GM23338 (cell line): ENCODE data around the gene AUH.

Experiments
- CREB1 ChIP-seq: fragments of 250-450 bp; sonication (Bioruptor Pico); IDR thresholded peaks from 2 replicates; pipeline ENCODE4 v1.5.0; 2020; ENCODE audit warnings: low read depth, mild to moderate bottlenecking, moderate library complexity
- EZH2 ChIP-seq: fragments of 200-600 bp; sonication (generic); IDR thresholded peaks from one replicate; pipeline ENCODE4 v1.8.0; 2017; ENCODE audit warnings: antibody characterized with exemption, mild to moderate bottlenecking, low read depth; ENCODE audit not compliant: unreplicated experiment
- EZH2phosphoT487 ChIP-seq: fragments of 200-600 bp; sonication (generic); IDR thresholded peaks from one replicate; pipeline ENCODE4 v1.8.1; 2018; ENCODE audit warnings: antibody characterized with exemption; ENCODE audit not compliant: unreplicated experiment
- JUNB ChIP-seq: IDR thresholded peaks from one replicate; pipeline ENCODE4 v1.6.1; 2016; ENCODE audit warnings: antibody characterized with exemption; ENCODE audit not compliant: unreplicated experiment
- POLR2AphosphoS5 ChIP-seq: IDR thresholded peaks from 2 replicates; pipeline ENCODE4 v1.6.1; 2016; ENCODE audit warnings: antibody characterized with exemption, low read depth
- STAT1 ChIP-seq: IDR thresholded peaks from one replicate; pipeline ENCODE4 v1.6.1; 2016; ENCODE audit warnings: antibody characterized with exemption; ENCODE audit not compliant: unreplicated experiment
- ZNF114 ChIP-seq: fragments of 250-450 bp; sonication (Bioruptor Pico); IDR thresholded peaks from 2 replicates; pipeline ENCODE4 v1.5.0; 2020; ENCODE audit warnings: mild to moderate bottlenecking, moderate library complexity
- TF ChIP-seq, protein P1 (sequence below), 2 experiments: fragments of 200-600 bp in 1 of 2; sonication (generic) in 1 of 2; conservative IDR thresholded peaks; 2 replicates each; pipeline versions ENCODE4 v1.5.1 to v1.6.1; 2016 to 2017; ENCODE audit warnings: antibody characterized with exemption in 2 of 2, low read depth in 2 of 2, mild to moderate bottlenecking in 2 of 2, moderate library complexity in 1 of 2
- TF ChIP-seq, protein P2 (sequence below): IDR thresholded peaks from one replicate; pipeline ENCODE4 v1.6.1; 2018; ENCODE audit warnings: antibody characterized with exemption; ENCODE audit not compliant: unreplicated experiment
- TF ChIP-seq, protein P3 (sequence below): fragments of 250-450 bp; sonication (Bioruptor Pico); IDR thresholded peaks from 2 replicates; pipeline ENCODE4 v1.5.0; 2020; ENCODE audit warnings: mild to moderate bottlenecking, moderate library complexity

DNA sequence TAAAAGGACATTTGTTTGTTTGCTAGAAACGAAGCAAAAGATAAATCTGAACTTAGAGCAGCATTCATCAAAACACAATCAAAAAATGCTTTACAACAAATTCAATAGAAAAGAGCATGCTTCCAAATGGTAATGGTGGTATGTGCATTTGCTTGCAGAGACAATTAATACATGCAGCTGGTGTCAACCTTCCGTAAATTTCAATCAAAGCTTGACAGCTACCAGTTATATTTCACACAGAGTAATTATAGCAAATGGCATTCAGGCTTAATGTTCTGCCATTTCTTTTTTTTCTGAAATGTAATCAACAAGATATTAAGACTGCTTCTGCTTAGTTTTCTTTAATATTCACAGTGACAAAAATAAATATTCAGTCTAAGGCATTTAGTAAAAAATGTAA, 90.6 kb downstream of the AUH start:
- TF ChIP-seq, protein P1, sequence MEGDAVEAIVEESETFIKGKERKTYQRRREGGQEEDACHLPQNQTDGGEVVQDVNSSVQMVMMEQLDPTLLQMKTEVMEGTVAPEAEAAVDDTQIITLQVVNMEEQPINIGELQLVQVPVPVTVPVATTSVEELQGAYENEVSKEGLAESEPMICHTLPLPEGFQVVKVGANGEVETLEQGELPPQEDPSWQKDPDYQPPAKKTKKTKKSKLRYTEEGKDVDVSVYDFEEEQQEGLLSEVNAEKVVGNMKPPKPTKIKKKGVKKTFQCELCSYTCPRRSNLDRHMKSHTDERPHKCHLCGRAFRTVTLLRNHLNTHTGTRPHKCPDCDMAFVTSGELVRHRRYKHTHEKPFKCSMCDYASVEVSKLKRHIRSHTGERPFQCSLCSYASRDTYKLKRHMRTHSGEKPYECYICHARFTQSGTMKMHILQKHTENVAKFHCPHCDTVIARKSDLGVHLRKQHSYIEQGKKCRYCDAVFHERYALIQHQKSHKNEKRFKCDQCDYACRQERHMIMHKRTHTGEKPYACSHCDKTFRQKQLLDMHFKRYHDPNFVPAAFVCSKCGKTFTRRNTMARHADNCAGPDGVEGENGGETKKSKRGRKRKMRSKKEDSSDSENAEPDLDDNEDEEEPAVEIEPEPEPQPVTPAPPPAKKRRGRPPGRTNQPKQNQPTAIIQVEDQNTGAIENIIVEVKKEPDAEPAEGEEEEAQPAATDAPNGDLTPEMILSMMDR (conservative IDR thresholded peaks at IDR 0.05; ENCODE audit: low read depth in 2 of 2), result no peak
- TF ChIP-seq, protein P2, sequence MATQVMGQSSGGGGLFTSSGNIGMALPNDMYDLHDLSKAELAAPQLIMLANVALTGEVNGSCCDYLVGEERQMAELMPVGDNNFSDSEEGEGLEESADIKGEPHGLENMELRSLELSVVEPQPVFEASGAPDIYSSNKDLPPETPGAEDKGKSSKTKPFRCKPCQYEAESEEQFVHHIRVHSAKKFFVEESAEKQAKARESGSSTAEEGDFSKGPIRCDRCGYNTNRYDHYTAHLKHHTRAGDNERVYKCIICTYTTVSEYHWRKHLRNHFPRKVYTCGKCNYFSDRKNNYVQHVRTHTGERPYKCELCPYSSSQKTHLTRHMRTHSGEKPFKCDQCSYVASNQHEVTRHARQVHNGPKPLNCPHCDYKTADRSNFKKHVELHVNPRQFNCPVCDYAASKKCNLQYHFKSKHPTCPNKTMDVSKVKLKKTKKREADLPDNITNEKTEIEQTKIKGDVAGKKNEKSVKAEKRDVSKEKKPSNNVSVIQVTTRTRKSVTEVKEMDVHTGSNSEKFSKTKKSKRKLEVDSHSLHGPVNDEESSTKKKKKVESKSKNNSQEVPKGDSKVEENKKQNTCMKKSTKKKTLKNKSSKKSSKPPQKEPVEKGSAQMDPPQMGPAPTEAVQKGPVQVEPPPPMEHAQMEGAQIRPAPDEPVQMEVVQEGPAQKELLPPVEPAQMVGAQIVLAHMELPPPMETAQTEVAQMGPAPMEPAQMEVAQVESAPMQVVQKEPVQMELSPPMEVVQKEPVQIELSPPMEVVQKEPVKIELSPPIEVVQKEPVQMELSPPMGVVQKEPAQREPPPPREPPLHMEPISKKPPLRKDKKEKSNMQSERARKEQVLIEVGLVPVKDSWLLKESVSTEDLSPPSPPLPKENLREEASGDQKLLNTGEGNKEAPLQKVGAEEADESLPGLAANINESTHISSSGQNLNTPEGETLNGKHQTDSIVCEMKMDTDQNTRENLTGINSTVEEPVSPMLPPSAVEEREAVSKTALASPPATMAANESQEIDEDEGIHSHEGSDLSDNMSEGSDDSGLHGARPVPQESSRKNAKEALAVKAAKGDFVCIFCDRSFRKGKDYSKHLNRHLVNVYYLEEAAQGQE, result no peak
- TF ChIP-seq EZH2, result no peak
- no peak for TF ChIP-seq POLR2AphosphoS5
- TF ChIP-seq EZH2phosphoT487, result no peak
- no peak for TF ChIP-seq CREB1 (CRISPR knock-in tag)
- TF ChIP-seq JUNB, result no peak
- TF ChIP-seq STAT1, result no peak
- TF ChIP-seq, protein P3, sequence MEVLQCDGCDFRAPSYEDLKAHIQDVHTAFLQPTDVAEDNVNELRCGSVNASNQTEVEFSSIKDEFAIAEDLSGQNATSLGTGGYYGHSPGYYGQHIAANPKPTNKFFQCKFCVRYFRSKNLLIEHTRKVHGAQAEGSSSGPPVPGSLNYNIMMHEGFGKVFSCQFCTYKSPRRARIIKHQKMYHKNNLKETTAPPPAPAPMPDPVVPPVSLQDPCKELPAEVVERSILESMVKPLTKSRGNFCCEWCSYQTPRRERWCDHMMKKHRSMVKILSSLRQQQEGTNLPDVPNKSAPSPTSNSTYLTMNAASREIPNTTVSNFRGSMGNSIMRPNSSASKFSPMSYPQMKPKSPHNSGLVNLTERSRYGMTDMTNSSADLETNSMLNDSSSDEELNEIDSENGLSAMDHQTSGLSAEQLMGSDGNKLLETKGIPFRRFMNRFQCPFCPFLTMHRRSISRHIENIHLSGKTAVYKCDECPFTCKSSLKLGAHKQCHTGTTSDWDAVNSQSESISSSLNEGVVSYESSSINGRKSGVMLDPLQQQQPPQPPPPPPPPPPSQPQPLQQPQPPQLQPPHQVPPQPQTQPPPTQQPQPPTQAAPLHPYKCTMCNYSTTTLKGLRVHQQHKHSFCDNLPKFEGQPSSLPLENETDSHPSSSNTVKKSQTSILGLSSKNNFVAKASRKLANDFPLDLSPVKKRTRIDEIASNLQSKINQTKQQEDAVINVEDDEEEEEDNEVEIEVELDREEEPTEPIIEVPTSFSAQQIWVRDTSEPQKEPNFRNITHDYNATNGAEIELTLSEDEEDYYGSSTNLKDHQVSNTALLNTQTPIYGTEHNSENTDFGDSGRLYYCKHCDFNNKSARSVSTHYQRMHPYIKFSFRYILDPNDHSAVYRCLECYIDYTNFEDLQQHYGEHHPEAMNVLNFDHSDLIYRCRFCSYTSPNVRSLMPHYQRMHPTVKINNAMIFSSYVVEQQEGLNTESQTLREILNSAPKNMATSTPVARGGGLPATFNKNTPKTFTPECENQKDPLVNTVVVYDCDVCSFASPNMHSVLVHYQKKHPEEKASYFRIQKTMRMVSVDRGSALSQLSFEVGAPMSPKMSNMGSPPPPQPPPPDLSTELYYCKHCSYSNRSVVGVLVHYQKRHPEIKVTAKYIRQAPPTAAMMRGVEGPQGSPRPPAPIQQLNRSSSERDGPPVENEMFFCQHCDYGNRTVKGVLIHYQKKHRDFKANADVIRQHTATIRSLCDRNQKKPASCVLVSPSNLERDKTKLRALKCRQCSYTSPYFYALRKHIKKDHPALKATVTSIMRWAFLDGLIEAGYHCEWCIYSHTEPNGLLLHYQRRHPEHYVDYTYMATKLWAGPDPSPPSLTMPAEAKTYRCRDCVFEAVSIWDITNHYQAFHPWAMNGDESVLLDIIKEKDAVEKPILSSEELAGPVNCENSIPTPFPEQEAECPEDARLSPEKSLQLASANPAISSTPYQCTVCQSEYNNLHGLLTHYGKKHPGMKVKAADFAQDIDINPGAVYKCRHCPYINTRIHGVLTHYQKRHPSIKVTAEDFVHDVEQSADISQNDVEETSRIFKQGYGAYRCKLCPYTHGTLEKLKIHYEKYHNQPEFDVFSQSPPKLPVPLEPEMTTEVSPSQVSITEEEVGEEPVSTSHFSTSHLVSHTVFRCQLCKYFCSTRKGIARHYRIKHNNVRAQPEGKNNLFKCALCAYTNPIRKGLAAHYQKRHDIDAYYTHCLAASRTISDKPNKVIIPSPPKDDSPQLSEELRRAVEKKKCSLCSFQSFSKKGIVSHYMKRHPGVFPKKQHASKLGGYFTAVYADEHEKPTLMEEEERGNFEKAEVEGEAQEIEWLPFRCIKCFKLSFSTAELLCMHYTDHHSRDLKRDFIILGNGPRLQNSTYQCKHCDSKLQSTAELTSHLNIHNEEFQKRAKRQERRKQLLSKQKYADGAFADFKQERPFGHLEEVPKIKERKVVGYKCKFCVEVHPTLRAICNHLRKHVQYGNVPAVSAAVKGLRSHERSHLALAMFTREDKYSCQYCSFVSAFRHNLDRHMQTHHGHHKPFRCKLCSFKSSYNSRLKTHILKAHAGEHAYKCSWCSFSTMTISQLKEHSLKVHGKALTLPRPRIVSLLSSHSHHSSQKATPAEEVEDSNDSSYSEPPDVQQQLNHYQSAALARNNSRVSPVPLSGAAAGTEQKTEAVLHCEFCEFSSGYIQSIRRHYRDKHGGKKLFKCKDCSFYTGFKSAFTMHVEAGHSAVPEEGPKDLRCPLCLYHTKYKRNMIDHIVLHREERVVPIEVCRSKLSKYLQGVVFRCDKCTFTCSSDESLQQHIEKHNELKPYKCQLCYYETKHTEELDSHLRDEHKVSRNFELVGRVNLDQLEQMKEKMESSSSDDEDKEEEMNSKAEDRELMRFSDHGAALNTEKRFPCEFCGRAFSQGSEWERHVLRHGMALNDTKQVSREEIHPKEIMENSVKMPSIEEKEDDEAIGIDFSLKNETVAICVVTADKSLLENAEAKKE (CRISPR knock-in tag), result no peak
- TF ChIP-seq ZNF114, result no peak
